H9 (cell line): ENCODE results near the gene ITGA2. TPM values are rescaled to one million over a fixed set of nuclear protein-coding genes. Genes with fewer than 3 reads are reported as not detected.

Source experiments
- DNase-seq: peaks from one replicate; pipeline ENCODE4 v3.0.0-alpha.2; 2017
- H2AFZ ChIP-seq: one replicate; pipeline ENCODE4 v1.6.1; 2013; ENCODE audit warnings: mild to moderate bottlenecking, low read length, control low read depth, moderate library complexity
- H2AK5ac ChIP-seq: 2 replicates; pipeline ENCODE4 v1.6.1; 2013; ENCODE audit warnings: low read length, control low read depth, mixed read lengths; ENCODE audit not compliant: insufficient read length
- H2BK120ac ChIP-seq: one replicate; pipeline ENCODE4 v1.6.1; 2013; ENCODE audit warnings: low read depth, mild to moderate bottlenecking, low read length, control low read depth, inconsistent platforms; ENCODE audit not compliant: poor library complexity, severe bottlenecking
- H2BK12ac ChIP-seq: 2 replicates; pipeline ENCODE4 v1.6.1; 2013; ENCODE audit warnings: low read length, control low read depth, mixed read lengths, low read depth; ENCODE audit not compliant: insufficient read length
- H2BK15ac ChIP-seq: 2 replicates; pipeline ENCODE4 v1.6.1; 2013; ENCODE audit warnings: low read depth, low read length, control low read depth
- H2BK20ac ChIP-seq: one replicate; pipeline ENCODE4 v1.6.1; 2013; ENCODE audit warnings: low read depth, mild to moderate bottlenecking, low read length, control low read depth, inconsistent platforms; ENCODE audit not compliant: poor library complexity, severe bottlenecking
- H2BK5ac ChIP-seq: 2 replicates; pipeline ENCODE4 v1.6.1; 2013; ENCODE audit warnings: low read length, control low read depth, mixed read lengths; ENCODE audit not compliant: insufficient read length
- H3K14ac ChIP-seq: 2 replicates; pipeline ENCODE4 v1.6.1; 2013; ENCODE audit warnings: low read length, control low read depth; ENCODE audit not compliant: insufficient read depth
- H3K18ac ChIP-seq: 2 replicates; pipeline ENCODE4 v1.6.1; 2013; ENCODE audit warnings: low read depth, mild to moderate bottlenecking, mixed read lengths, low read length, control low read depth; ENCODE audit not compliant: insufficient read length
- H3K23ac ChIP-seq: 2 replicates; pipeline ENCODE4 v1.6.1; 2013; ENCODE audit warnings: low read length, control low read depth, mixed read lengths, low read depth; ENCODE audit not compliant: insufficient read length
- H3K23me2 ChIP-seq: 2 replicates; pipeline ENCODE4 v1.6.1; 2013; ENCODE audit warnings: low read depth, mild to moderate bottlenecking, mixed read lengths, low read length, control low read depth; ENCODE audit not compliant: insufficient read length, poor library complexity, severe bottlenecking
- H3K27ac ChIP-seq: 2 replicates; pipeline ENCODE4 v1.5.1; 2013; ENCODE audit warnings: low read length, control low read depth, mixed read lengths, low read depth; ENCODE audit not compliant: insufficient read length
- H3K27me3 ChIP-seq: 2 replicates; pipeline ENCODE4 v1.6.1; 2013; ENCODE audit warnings: low read length, control low read depth, inconsistent platforms; ENCODE audit not compliant: insufficient read depth
- H3K4ac ChIP-seq: 2 replicates; pipeline ENCODE4 v1.6.1; 2013; ENCODE audit warnings: low read depth, mild to moderate bottlenecking, control low read depth, inconsistent platforms, low read length, moderate library complexity
- H3K4me1 ChIP-seq: 2 replicates; pipeline ENCODE4 v1.6.1; 2013; ENCODE audit warnings: low read length, control low read depth, inconsistent platforms; ENCODE audit not compliant: insufficient read depth
- H3K4me2 ChIP-seq: 2 replicates; pipeline ENCODE4 v1.6.1; 2013; ENCODE audit warnings: low read length, control low read depth, mixed read lengths; ENCODE audit not compliant: insufficient read length, insufficient read depth
- H3K56ac ChIP-seq: 2 replicates; pipeline ENCODE4 v1.6.1; 2013; ENCODE audit warnings: low read depth, mild to moderate bottlenecking, mixed read lengths, low read length, control low read depth; ENCODE audit not compliant: insufficient read length
- H3K79me1 ChIP-seq: 2 replicates; pipeline ENCODE4 v1.6.1; 2013; ENCODE audit warnings: low read depth, mild to moderate bottlenecking, moderate library complexity, low read length, control low read depth, inconsistent platforms; ENCODE audit not compliant: insufficient read depth, poor library complexity, severe bottlenecking
- H3K79me2 ChIP-seq: 2 replicates; pipeline ENCODE4 v1.6.1; 2013; ENCODE audit warnings: low read length, control low read depth, inconsistent platforms; ENCODE audit not compliant: insufficient read depth
- H3K9ac ChIP-seq: 2 replicates; pipeline ENCODE4 v1.6.1; 2013; ENCODE audit warnings: low read length, control low read depth, mixed read lengths; ENCODE audit not compliant: insufficient read length; ENCODE audit errors: extremely low read depth
- H3K9me3 ChIP-seq: one replicate; pipeline ENCODE4 v1.6.1; 2013; ENCODE audit warnings: low read depth, low read length, inconsistent platforms; ENCODE audit not compliant: control insufficient read depth
- H3T11ph ChIP-seq: one replicate; pipeline ENCODE4 v1.6.1; 2013; ENCODE audit warnings: mild to moderate bottlenecking, low read length, control low read depth, inconsistent platforms
- H4K20me1 ChIP-seq: one replicate; pipeline ENCODE4 v1.6.1; 2013; ENCODE audit not compliant: control insufficient read depth, insufficient read length, insufficient read depth
- H4K5ac ChIP-seq: 2 replicates; pipeline ENCODE4 v1.6.1; 2013; ENCODE audit warnings: low read depth, mild to moderate bottlenecking, mixed read lengths, low read length, control low read depth; ENCODE audit not compliant: insufficient read length
- H4K8ac ChIP-seq: replicated peaks from 2 replicates; pipeline ENCODE4 v1.6.1; 2013; ENCODE audit warnings: low read length, control low read depth, mixed read lengths, low read depth; ENCODE audit not compliant: insufficient read length
- H4K91ac ChIP-seq: 2 replicates; pipeline ENCODE4 v1.6.1; 2013; ENCODE audit warnings: low read depth, mild to moderate bottlenecking, moderate library complexity, mixed read lengths, low read length, control low read depth; ENCODE audit not compliant: insufficient read length
- H3K27ac Mint-ChIP-seq, 3 experiments: 2 replicates in 2 of 3; 3 replicates in 1 of 3; pipeline ENCODE4 v1.8.0; 2020 to 2021; ENCODE audit warnings: mixed read lengths in 3 of 3, mild to moderate bottlenecking in 1 of 3, moderate library complexity in 1 of 3
- H3K27me3 Mint-ChIP-seq: 2 replicates; pipeline ENCODE4 v1.8.0; 2021; ENCODE audit warnings: low read depth, mild to moderate bottlenecking, moderate library complexity, mixed read lengths
- H3K36me3 Mint-ChIP-seq, 3 experiments: 2 replicates in 2 of 3; 3 replicates in 1 of 3; pipeline ENCODE4 v1.8.0; 2020 to 2021; ENCODE audit warnings: low read depth in 3 of 3, mixed read lengths in 3 of 3; ENCODE audit not compliant: insufficient read depth in 1 of 3
- H3K4me1 Mint-ChIP-seq, 2 experiments: 2 replicates each; pipeline ENCODE4 v1.8.0; 2020; ENCODE audit warnings: mixed read lengths in 2 of 2
- H3K4me3 Mint-ChIP-seq, 2 experiments: 2 replicates in 1 of 2; 3 replicates in 1 of 2; pipeline ENCODE4 v1.8.0; 2020 to 2021; ENCODE audit warnings: mild to moderate bottlenecking in 2 of 2, mixed read lengths in 2 of 2, moderate library complexity in 1 of 2
- H3K9me3 Mint-ChIP-seq, 2 experiments: 2 replicates in 1 of 2; 3 replicates in 1 of 2; pipeline ENCODE4 v1.8.0; 2020; ENCODE audit warnings: mild to moderate bottlenecking in 2 of 2, mixed read lengths in 2 of 2, moderate library complexity in 1 of 2
- WGBS: extraction: QIAGEN DNeasy Blood & Tissue Kit; methylation state at CpG from one replicate; pipeline ENCODE4 v1.1.7; 2013; ENCODE audit warnings: missing lambda C conversion rate, low lambda C conversion rate, mixed read lengths; ENCODE audit not compliant: insufficient read length; ENCODE audit errors: extremely low coverage; 5-methylcytosine and 5-hydroxymethylcytosine counted together
- total RNA-seq: library from RNA; stranded (reverse); gene quantifications from 2 replicates; pipeline ENCODE4 v1.2.1, GENCODE V29; 2021
- TF ChIP-seq, protein P1 (sequence below): fragments of 200-600 bp; sonication (generic); conservative IDR thresholded peaks from 3 replicates; pipeline ENCODE4 v1.8.0; 2021; ENCODE audit warnings: antibody characterized with exemption, mild to moderate bottlenecking

Gene ITGA2
- total RNA-seq, 1 experiment from 2014 or later = 3.0 TPM

DNA sequence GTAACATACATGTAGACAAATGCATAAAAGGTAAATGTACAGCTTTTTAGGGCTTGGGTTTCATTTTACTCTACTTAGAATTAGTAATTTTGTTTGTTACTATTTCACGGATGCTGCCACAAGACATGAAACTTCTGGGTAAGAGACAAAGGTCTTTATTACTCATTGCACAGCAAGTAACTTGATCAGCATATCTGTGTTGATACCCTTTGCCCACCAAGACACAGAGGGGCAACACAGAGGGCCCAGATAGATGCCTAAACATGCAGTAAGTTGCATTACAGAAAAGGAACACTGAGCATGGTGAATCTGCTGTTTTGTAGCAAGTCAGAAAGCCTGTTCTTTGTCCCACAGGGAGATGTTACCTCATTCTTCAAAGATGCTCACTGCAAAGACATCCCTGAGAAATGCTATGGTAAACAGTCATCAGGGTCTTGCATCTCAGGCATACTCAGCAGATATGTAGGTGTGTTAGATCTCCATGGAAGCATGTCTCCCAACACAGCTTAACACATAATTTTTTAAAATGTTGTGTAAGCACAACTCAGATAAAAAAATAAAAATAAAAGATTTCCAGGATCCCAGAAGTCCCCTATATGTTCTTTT, 10.3 kb downstream of the ITGA2 start:
- no CpG with 5 or more reads among the region's 1 CpG for WGBS
- Histone ChIP-seq H2BK20ac (no peak overlapping the region), H3K27ac (no peak overlapping the region), H3K23ac (no peak overlapping the region), H3K23me2 (no peaks in the 10 kb centered on the region), H3K79me1 (no peaks in the 10 kb centered on the region), H3K27me3 (no peaks in the 10 kb centered on the region), H4K20me1 (no peaks in the 10 kb centered on the region), H3K56ac (no peak overlapping the region), H3K9me3 (no peaks in the 10 kb centered on the region), H4K91ac (no peak overlapping the region), H3K9ac (no peak overlapping the region), H2BK120ac (no peak overlapping the region), H2AFZ (no peak overlapping the region), H2BK15ac (no peak overlapping the region), H2AK5ac (no peak overlapping the region), H3K14ac (no peak overlapping the region), H3K4me2 (no peak overlapping the region), H3K18ac (no peak overlapping the region), H3K79me2 (no peaks in the 10 kb centered on the region; the same call in 1 of the 2 replicates), H4K8ac (no peak overlapping the region), H4K5ac (no peak overlapping the region), H2BK12ac (no peak overlapping the region), H3K4me1 (no peaks in the 10 kb centered on the region), H2BK5ac (no peak overlapping the region), H3T11ph (no peak overlapping the region), H3K4ac (no peak overlapping the region)
- no peaks in the 10 kb centered on the region; a peak in 1 of 7 replicates for H3K36me3 Mint-ChIP-seq
- no peak overlapping the region for H3K27ac Mint-ChIP-seq
- no peak overlapping the region for H3K4me3 Mint-ChIP-seq
- no peaks in the 10 kb centered on the region for H3K9me3 Mint-ChIP-seq
- H3K27me3 Mint-ChIP-seq = no peaks in the 10 kb centered on the region
- H3K4me1 Mint-ChIP-seq = no peaks in the 10 kb centered on the region
- no peak for DNase-seq
- TF ChIP-seq, protein P1, sequence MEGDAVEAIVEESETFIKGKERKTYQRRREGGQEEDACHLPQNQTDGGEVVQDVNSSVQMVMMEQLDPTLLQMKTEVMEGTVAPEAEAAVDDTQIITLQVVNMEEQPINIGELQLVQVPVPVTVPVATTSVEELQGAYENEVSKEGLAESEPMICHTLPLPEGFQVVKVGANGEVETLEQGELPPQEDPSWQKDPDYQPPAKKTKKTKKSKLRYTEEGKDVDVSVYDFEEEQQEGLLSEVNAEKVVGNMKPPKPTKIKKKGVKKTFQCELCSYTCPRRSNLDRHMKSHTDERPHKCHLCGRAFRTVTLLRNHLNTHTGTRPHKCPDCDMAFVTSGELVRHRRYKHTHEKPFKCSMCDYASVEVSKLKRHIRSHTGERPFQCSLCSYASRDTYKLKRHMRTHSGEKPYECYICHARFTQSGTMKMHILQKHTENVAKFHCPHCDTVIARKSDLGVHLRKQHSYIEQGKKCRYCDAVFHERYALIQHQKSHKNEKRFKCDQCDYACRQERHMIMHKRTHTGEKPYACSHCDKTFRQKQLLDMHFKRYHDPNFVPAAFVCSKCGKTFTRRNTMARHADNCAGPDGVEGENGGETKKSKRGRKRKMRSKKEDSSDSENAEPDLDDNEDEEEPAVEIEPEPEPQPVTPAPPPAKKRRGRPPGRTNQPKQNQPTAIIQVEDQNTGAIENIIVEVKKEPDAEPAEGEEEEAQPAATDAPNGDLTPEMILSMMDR = no peak
